ENCODE data around the gene DYRK1A. TPM values are rescaled to one million over a fixed set of nuclear protein-coding genes. Genes with fewer than 3 reads are reported as not detected.

Gene DYRK1A
- total RNA-seq, 1 experiment from 2014 or later = 48.7 TPM

- TF ChIP-seq CTCF (conservative IDR thresholded peaks at IDR 0.05; ENCODE audit: low read depth, low read length) (no peak), EZH2phosphoT487 (IDR thresholded peaks at IDR 0.05; ENCODE audit: borderline replicate concordance, low read length) (no peak), EZH2 (IDR thresholded peaks at IDR 0.05; ENCODE audit: low read length, unreplicated experiment) (no peak)
- Histone ChIP-seq H4K20me1 (ENCODE audit: low read length) (peaks cover 88% of the 10 kb centered on the region), H3K79me2 (ENCODE audit: low read length) (peaks cover 100% of the 10 kb centered on the region), H3K9me3 (ENCODE audit: low read length) (no peaks in the 10 kb centered on the region), H3F3A (ENCODE audit: low read length, unreplicated experiment) (peaks cover 3% of the 10 kb centered on the region), H3K4me2 (ENCODE audit: low read length) (no peak overlapping the region), H3K9ac (ENCODE audit: low read length) (no peak overlapping the region), H3K9me2 (replicated peaks; ENCODE audit: low read length) (no peaks in the 10 kb centered on the region), H2AFZ (ENCODE audit: low read length) (no peak overlapping the region), H3K36me3 (ENCODE audit: low read depth, low read length) (peaks cover 14% of the 10 kb centered on the region; the same call in 1 of the 2 replicates), H3K4me1 (ENCODE audit: insufficient read depth, low read length) (peaks cover 16% of the 10 kb centered on the region), H3K27ac (ENCODE audit: low read length) (no peak overlapping the region), H3K4me3 (ENCODE audit: low read length) (no peak overlapping the region), H3K27me3 (ENCODE audit: low read length) (no peaks in the 10 kb centered on the region)
- POLR2A ChIA-PET (ENCODE audit: unreplicated experiment) = no interaction called here
- BruUV-seq (replicated peaks) = no TSS peak
- no peak for DNase-seq
- intact Hi-C loops (cut with micrococcal nuclease) = no loop called here
- no peak for ATAC-seq
- CTCF ChIA-PET = no interaction called here
These were observed 18.7 kb downstream of the DYRK1A start for GRCh38 chr21:37385179-37385765.

- Histone ChIP-seq H3K9ac (ENCODE audit: low read length) (no peak overlapping the region), H3K9me3 (ENCODE audit: low read length) (no peaks in the 10 kb centered on the region), H3K27me3 (ENCODE audit: low read length) (no peaks in the 10 kb centered on the region), H3K79me2 (ENCODE audit: low read length) (peaks cover 100% of the 10 kb centered on the region), H3K27ac (ENCODE audit: low read length) (no peak overlapping the region), H3K4me2 (ENCODE audit: low read length) (no peak overlapping the region), H3F3A (ENCODE audit: low read length, unreplicated experiment) (no peaks in the 10 kb centered on the region), H4K20me1 (ENCODE audit: low read length) (peaks cover 85% of the 10 kb centered on the region), H2AFZ (ENCODE audit: low read length) (no peak overlapping the region), H3K4me3 (ENCODE audit: low read length) (no peak overlapping the region), H3K36me3 (ENCODE audit: low read depth, low read length) (peaks cover 14% of the 10 kb centered on the region; the same call in 1 of the 2 replicates), H3K4me1 (ENCODE audit: insufficient read depth, low read length) (peaks cover 7% of the 10 kb centered on the region), H3K9me2 (replicated peaks; ENCODE audit: low read length) (no peaks in the 10 kb centered on the region)
- no TSS peak for BruUV-seq (replicated peaks)
- POLR2A ChIA-PET (ENCODE audit: unreplicated experiment) = no interaction called here
- intact Hi-C loops (cut with micrococcal nuclease) = no loop called here
- TF ChIP-seq EZH2phosphoT487 (IDR thresholded peaks at IDR 0.05; ENCODE audit: borderline replicate concordance, low read length) = no peak
- TF ChIP-seq CTCF (conservative IDR thresholded peaks at IDR 0.05; ENCODE audit: low read depth, low read length) = no peak
- TF ChIP-seq EZH2 (IDR thresholded peaks at IDR 0.05; ENCODE audit: low read length, unreplicated experiment) = no peak
- CTCF ChIA-PET = no interaction called here
- no peak for DNase-seq
- no peak for ATAC-seq
These were observed 19.6 kb downstream of the DYRK1A start for GRCh38 chr21:37386151-37386550.

GRCh38 chr21:37389456-37389855 is 22.9 kb downstream of the DYRK1A start:
- Histone ChIP-seq H3K36me3 (ENCODE audit: low read depth, low read length) (peaks cover 4% of the 10 kb centered on the region; the same call in 1 of the 2 replicates), H2AFZ (ENCODE audit: low read length) (no peak overlapping the region), H3K79me2 (ENCODE audit: low read length) (peaks cover 100% of the 10 kb centered on the region), H3K9me2 (replicated peaks; ENCODE audit: low read length) (no peaks in the 10 kb centered on the region), H3K4me3 (ENCODE audit: low read length) (no peak overlapping the region), H3K4me1 (ENCODE audit: insufficient read depth, low read length) (no peaks in the 10 kb centered on the region), H3F3A (ENCODE audit: low read length, unreplicated experiment) (no peaks in the 10 kb centered on the region), H3K9me3 (ENCODE audit: low read length) (no peaks in the 10 kb centered on the region), H4K20me1 (ENCODE audit: low read length) (peaks cover 82% of the 10 kb centered on the region), H3K4me2 (ENCODE audit: low read length) (no peak overlapping the region), H3K9ac (ENCODE audit: low read length) (no peak overlapping the region), H3K27ac (ENCODE audit: low read length) (no peak overlapping the region), H3K27me3 (ENCODE audit: low read length) (no peaks in the 10 kb centered on the region)
- no peak for TF ChIP-seq CTCF (conservative IDR thresholded peaks at IDR 0.05; ENCODE audit: low read depth, low read length)
- no peak for TF ChIP-seq EZH2 (IDR thresholded peaks at IDR 0.05; ENCODE audit: low read length, unreplicated experiment)
- no peak for TF ChIP-seq EZH2phosphoT487 (IDR thresholded peaks at IDR 0.05; ENCODE audit: borderline replicate concordance, low read length)
- intact Hi-C loops (cut with micrococcal nuclease) = no loop called here
- no peak for DNase-seq
- ATAC-seq = no peak
- no TSS peak for BruUV-seq (replicated peaks)
- CTCF ChIA-PET = no interaction called here
- POLR2A ChIA-PET (ENCODE audit: unreplicated experiment) = no interaction called here
